Gastroesophageal sphincter (tissue), 3 donors: Measurements from ENCODE around the gene LRRC55.

Experiments
- POLR2AphosphoS5 ChIP-seq: sonication (generic); formaldehyde crosslinking; IDR thresholded peaks from one replicate; pipeline ENCODE4 v1.6.1; 2017; ENCODE audit warnings: antibody characterized with exemption
- TF ChIP-seq, protein P1 (sequence below), 4 experiments: fragments of 200-600 bp in 2 of 4; fragments of 450-650 bp in 2 of 4; sonication (generic) in 1 of 4; IDR thresholded peaks; one replicate each; pipeline ENCODE4 v1.5.1; 2017 to 2019; ENCODE audit warnings: antibody characterized with exemption in 4 of 4, mild to moderate bottlenecking in 2 of 4, moderate library complexity in 2 of 4

DNA sequence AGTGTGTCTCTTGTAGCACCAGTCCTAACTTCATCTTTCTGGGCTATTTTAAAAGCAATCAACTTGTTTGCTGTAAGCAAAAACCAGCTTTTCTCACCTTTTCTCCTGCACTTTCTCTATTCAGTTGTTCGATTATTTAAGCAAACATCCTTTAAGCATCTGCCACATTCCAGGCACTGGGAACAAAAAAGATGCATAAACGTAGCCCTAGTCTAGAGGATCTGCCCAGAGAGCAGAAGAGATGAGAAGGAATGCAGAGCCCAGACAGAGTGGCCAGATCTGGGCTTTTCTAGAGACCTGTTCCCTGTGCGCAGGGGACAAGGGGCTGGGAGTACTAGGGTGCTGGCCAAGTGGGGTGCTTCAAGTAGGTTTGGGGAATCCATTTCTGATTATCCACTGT, 46.8 kb downstream of the LRRC55 start:
- TF ChIP-seq, protein P1, sequence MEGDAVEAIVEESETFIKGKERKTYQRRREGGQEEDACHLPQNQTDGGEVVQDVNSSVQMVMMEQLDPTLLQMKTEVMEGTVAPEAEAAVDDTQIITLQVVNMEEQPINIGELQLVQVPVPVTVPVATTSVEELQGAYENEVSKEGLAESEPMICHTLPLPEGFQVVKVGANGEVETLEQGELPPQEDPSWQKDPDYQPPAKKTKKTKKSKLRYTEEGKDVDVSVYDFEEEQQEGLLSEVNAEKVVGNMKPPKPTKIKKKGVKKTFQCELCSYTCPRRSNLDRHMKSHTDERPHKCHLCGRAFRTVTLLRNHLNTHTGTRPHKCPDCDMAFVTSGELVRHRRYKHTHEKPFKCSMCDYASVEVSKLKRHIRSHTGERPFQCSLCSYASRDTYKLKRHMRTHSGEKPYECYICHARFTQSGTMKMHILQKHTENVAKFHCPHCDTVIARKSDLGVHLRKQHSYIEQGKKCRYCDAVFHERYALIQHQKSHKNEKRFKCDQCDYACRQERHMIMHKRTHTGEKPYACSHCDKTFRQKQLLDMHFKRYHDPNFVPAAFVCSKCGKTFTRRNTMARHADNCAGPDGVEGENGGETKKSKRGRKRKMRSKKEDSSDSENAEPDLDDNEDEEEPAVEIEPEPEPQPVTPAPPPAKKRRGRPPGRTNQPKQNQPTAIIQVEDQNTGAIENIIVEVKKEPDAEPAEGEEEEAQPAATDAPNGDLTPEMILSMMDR (IDR thresholded peaks at IDR 0.05), result no peak
- TF ChIP-seq POLR2AphosphoS5, result no peak
